A673 (cell line): ENCODE data around the gene ZFPM1.

Experiments
- CTCF ChIP-seq: fragments of 300-800, 200-600 bp; sonication (generic); conservative IDR thresholded peaks from 2 replicates; pipeline ENCODE4 v1.5.1; 2017; ENCODE audit warnings: low read depth, mild to moderate bottlenecking, antibody characterized with exemption, low read length, moderate library complexity, mixed read lengths
- EZH2 ChIP-seq: fragments of 200-600 bp; sonication (generic); IDR thresholded peaks from 2 replicates; pipeline ENCODE4 v1.6.1; 2017; ENCODE audit warnings: borderline replicate concordance, low read depth, mild to moderate bottlenecking, mixed read lengths, antibody characterized with exemption, low read length; ENCODE audit not compliant: poor library complexity, severe bottlenecking

GRCh38 chr16:88530051-88530857 lies 77.2 kb downstream of the ZFPM1 start:
- TF ChIP-seq CTCF (no peak), EZH2 (no peak)
